Smooth muscle cell (in vitro differentiated cells): Measurements from ENCODE around the gene TOGARAM2. TPM values are rescaled to one million over a fixed set of nuclear protein-coding genes. Genes with fewer than 3 reads are reported as not detected.

Experiments used
- DNase-seq: peaks from one replicate; lab custom pipeline; 2025; ENCODE audit not compliant: unreplicated experiment; lab: John Stamatoyannopoulos, UW
- H2AFZ ChIP-seq: fragments of 200-600 bp; sonication (generic); 2 replicates; pipeline ENCODE4 v1.6.0; 2016; ENCODE audit warnings: antibody characterized with exemption, low read depth, mild to moderate bottlenecking
- H3F3A ChIP-seq: fragments of 200-600 bp; sonication (generic); 2 replicates; pipeline ENCODE4 v1.6.0; 2017; ENCODE audit warnings: antibody characterized with exemption, low read depth
- H3K27ac ChIP-seq: fragments of 200-600 bp; sonication (generic); 2 replicates; pipeline ENCODE4 v1.5.1; 2016; ENCODE audit warnings: low read depth, mild to moderate bottlenecking
- H3K27me3 ChIP-seq: fragments of 200-600 bp; sonication (generic); 2 replicates; pipeline ENCODE4 v1.6.1; 2016; ENCODE audit warnings: low read depth, mild to moderate bottlenecking
- H3K36me3 ChIP-seq: fragments of 200-600 bp; sonication (generic); 2 replicates; pipeline ENCODE4 v1.5.1; 2016; ENCODE audit warnings: low read depth
- H3K4me1 ChIP-seq: fragments of 200-600 bp; sonication (generic); 2 replicates; pipeline ENCODE4 v1.5.1; 2016; ENCODE audit warnings: low read depth
- H3K4me2 ChIP-seq: fragments of 200-600 bp; sonication (generic); 2 replicates; pipeline ENCODE4 v1.6.0; 2016; ENCODE audit warnings: mild to moderate bottlenecking
- H3K4me3 ChIP-seq: fragments of 200-600 bp; sonication (generic); 2 replicates; pipeline ENCODE4 v1.5.1; 2016; ENCODE audit warnings: mild to moderate bottlenecking
- H3K79me2 ChIP-seq: fragments of 200-600 bp; sonication (generic); 2 replicates; pipeline ENCODE4 v1.6.0; 2016; ENCODE audit warnings: low read depth, mild to moderate bottlenecking
- H3K9ac ChIP-seq: fragments of 200-600 bp; sonication (generic); 2 replicates; pipeline ENCODE4 v1.6.0; 2016; ENCODE audit warnings: low read depth
- H3K9me3 ChIP-seq: fragments of 200-600 bp; sonication (generic); replicated peaks from 2 replicates; pipeline ENCODE4 v1.5.1; 2016; ENCODE audit warnings: low read depth
- H4K20me1 ChIP-seq: fragments of 200-600 bp; sonication (generic); 2 replicates; pipeline ENCODE4 v1.6.0; 2016; ENCODE audit warnings: low read depth
- CTCF ChIP-seq: fragments of 200-600 bp; sonication (generic); IDR thresholded peaks from 2 replicates; pipeline ENCODE4 v1.5.1; 2017; ENCODE audit warnings: borderline replicate concordance, mild to moderate bottlenecking, antibody characterized with exemption; ENCODE audit not compliant: insufficient read depth, poor library complexity, severe bottlenecking
- WGBS: methylation state at CpG from one replicate; pipeline ENCODE4 v1.1.7; 2016; ENCODE audit warnings: low lambda C conversion rate; 5-methylcytosine and 5-hydroxymethylcytosine counted together
- polyA plus RNA-seq: library from polyadenylated mRNA; unstranded; fragments of >200 nt; fragmentation: Nextera tagmentation; extraction: Ambion mirVana; gene quantifications from 2 replicates; pipeline ENCODE4 v1.2.1, GENCODE V29; 2016
- total RNA-seq: library from RNA; depleted of rRNA; stranded (reverse); fragments of >200 nt; gene quantifications from 2 replicates; pipeline ENCODE4 v1.2.3, GENCODE V29; 2014

TOGARAM2 gene
- total and polyA plus RNA-seq, 2 experiments from 2014 or later: 0.72 to 1.1 TPM

- H3F3A ChIP-seq: no peaks in the 10 kb centered on the region
- TF ChIP-seq CTCF: no peak
- no peaks in the 10 kb centered on the region for H3K9me3 ChIP-seq
- H3K79me2 ChIP-seq: no peaks in the 10 kb centered on the region
- no peak overlapping the region for H3K4me2 ChIP-seq
- no peaks in the 10 kb centered on the region for H3K27me3 ChIP-seq
- no peak overlapping the region for H3K9ac ChIP-seq
- WGBS: 52% methylated on average over 14 of the region's 14 CpGs
- no peaks in the 10 kb centered on the region for H3K36me3 ChIP-seq
- no peak for DNase-seq
- H4K20me1 ChIP-seq: no peaks in the 10 kb centered on the region
- H3K4me1 ChIP-seq: peaks cover 22% of the 10 kb centered on the region
- no peak overlapping the region for H3K27ac ChIP-seq
- no peak overlapping the region for H3K4me3 ChIP-seq
- H2AFZ ChIP-seq: no peak overlapping the region
These were observed 95.0 kb downstream of the TOGARAM2 start for GRCh38 chr2:29075894-29076705.

GRCh38 chr2:29079887-29080286, 98.8 kb downstream of the TOGARAM2 start:
- no peaks in the 10 kb centered on the region for H3K27me3 ChIP-seq
- no peaks in the 10 kb centered on the region for H3K9me3 ChIP-seq
- H3K4me3 ChIP-seq: no peak overlapping the region
- WGBS: 97% methylated on average over 7 of the region's 7 CpGs
- H3K4me1 ChIP-seq: peaks cover 15% of the 10 kb centered on the region
- no peak overlapping the region for H3K27ac ChIP-seq
- H3F3A ChIP-seq: no peaks in the 10 kb centered on the region
- DNase-seq: no peak
- TF ChIP-seq CTCF: no peak
- H3K4me2 ChIP-seq: no peak overlapping the region
- no peaks in the 10 kb centered on the region for H4K20me1 ChIP-seq
- no peak overlapping the region for H2AFZ ChIP-seq
- no peak overlapping the region for H3K9ac ChIP-seq
- H3K79me2 ChIP-seq: no peaks in the 10 kb centered on the region
- H3K36me3 ChIP-seq: no peaks in the 10 kb centered on the region

GRCh38 chr2:29080886-29081743, 100.0 kb downstream of the TOGARAM2 start:
- Histone ChIP-seq H4K20me1 (no peaks in the 10 kb centered on the region), H3K4me1 (peaks cover 4% of the 10 kb centered on the region), H3F3A (no peaks in the 10 kb centered on the region), H3K27me3 (no peaks in the 10 kb centered on the region), H3K27ac (no peak overlapping the region), H3K79me2 (no peaks in the 10 kb centered on the region), H3K36me3 (no peaks in the 10 kb centered on the region), H3K4me3 (no peak overlapping the region), H3K9me3 (no peaks in the 10 kb centered on the region), H2AFZ (no peak overlapping the region), H3K9ac (no peak overlapping the region), H3K4me2 (no peak overlapping the region)
- TF ChIP-seq CTCF: no peak
- 74% methylated on average over 12 of the region's 12 CpGs for WGBS
- DNase-seq: no peak
